Right atrium auricular region (tissue), 2 donors: ENCODE data around the gene CARD14. TPM values are rescaled to one million over a fixed set of nuclear protein-coding genes. Genes with fewer than 3 reads are reported as not detected.

ENCODE experiments used
- DNase-seq: peaks from one replicate; pipeline ENCODE4 v3.0.0-alpha.2; 2019; ENCODE audit warnings: low spot score
- H3K27ac ChIP-seq, 2 donors: fragments of 200-600 bp; sonication (generic); 1 replicate in 1 of 2; 2 replicates in 1 of 2; pipeline ENCODE4 v1.5.1; 2016 to 2019
- H3K27me3 ChIP-seq, 2 donors: fragments of 200-600 bp; sonication (generic); one replicate each; pipeline versions ENCODE4 v1.5.1 to v1.6.0; 2017 to 2019
- H3K36me3 ChIP-seq: fragments of 200-600 bp; sonication (generic); one replicate; pipeline ENCODE4 v1.5.1; 2016
- H3K4me1 ChIP-seq, 2 donors: fragments of 200-600 bp; sonication (generic); one replicate each; pipeline versions ENCODE4 v1.5.1 to v1.6.0; 2017 to 2019
- H3K4me3 ChIP-seq, 2 donors: fragments of 200-600 bp; sonication (generic); 1 replicate in 1 of 2; 2 replicates in 1 of 2; pipeline ENCODE4 v1.5.1; 2017 to 2019; ENCODE audit warnings: mild to moderate bottlenecking in 1 of 2, moderate library complexity in 1 of 2
- H3K9me3 ChIP-seq, 2 donors: fragments of 200-600 bp; sonication (generic); one replicate each; pipeline ENCODE4 v1.5.1; 2019
- CTCF ChIP-seq, 2 donors: fragments of 200-600 bp; sonication (generic); IDR thresholded peaks; one replicate each; pipeline ENCODE4 v1.5.1; 2019; ENCODE audit warnings: antibody characterized with exemption in 2 of 2
- total RNA-seq, 2 donors: library from RNA; depleted of rRNA; stranded (reverse); fragments of >200 nt; gene quantifications; one replicate each; pipeline ENCODE4 v1.1.0, GENCODE V29; 2016

The CARD14 gene
- total RNA-seq, 2 donors from 2014 or later = not detected

DNA sequence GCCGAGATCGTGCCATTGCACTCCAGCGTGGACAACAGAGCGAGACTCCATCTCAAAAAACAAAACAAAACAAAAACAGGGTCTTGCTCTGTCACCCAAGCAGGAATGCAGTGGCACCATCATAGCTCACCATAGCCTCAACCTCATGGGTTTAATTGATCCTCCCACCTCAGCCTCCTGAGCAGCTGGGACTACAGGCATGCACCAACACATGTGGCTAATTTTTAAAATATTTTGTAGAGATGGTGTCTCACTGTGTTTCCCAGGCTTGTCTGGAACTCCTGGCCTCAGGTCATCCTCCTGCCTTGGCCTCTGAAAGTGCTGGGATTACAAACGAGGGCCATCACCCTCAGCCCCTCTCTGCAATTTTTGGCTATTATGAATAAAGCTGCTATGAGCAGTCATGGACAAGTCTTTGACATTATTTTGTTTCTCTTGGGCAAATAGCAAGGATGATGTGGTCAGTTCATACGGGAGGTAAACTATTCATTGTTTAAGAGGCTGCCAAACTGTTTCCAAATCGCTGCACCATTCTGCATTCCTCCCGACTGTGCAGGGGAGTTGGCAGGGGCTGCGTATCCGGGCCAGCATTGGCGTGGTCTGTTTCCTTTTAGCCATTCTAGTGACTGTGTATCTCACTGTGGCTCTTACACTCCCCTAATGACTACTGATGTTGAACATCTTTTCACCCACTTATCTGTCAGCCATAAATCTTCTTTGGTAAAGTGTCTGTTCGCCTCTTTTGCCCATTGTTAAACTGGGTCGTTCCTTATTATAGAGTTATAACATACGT is 44.0 kb upstream of the CARD14 start:
- H3K27ac ChIP-seq = no peak overlapping the region
- no peaks in the 10 kb centered on the region for H3K9me3 ChIP-seq
- no peaks in the 10 kb centered on the region for H3K36me3 ChIP-seq
- TF ChIP-seq CTCF (IDR thresholded peaks at IDR 0.05) = no peak
- no peaks in the 10 kb centered on the region for H3K4me1 ChIP-seq
- no peaks in the 10 kb centered on the region for H3K27me3 ChIP-seq
- H3K4me3 ChIP-seq = no peak overlapping the region
- DNase-seq = no peak

DNA sequence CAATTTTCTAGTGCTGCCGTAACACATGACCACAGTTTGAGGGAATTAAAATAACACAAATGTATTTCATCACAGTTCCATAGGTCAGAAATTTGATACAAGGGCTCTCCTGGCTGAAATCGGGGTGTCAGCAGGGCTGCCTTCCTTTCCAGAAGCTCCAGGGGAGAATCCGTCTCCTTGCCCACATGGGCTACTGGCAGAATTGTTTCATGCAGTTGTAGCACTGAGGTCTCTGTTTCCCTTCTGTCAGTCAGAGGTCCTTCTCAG is 43.4 kb upstream of the CARD14 start:
- Histone ChIP-seq H3K4me1 (no peaks in the 10 kb centered on the region), H3K36me3 (no peaks in the 10 kb centered on the region), H3K4me3 (no peak overlapping the region), H3K27ac (no peak overlapping the region), H3K27me3 (no peaks in the 10 kb centered on the region), H3K9me3 (no peaks in the 10 kb centered on the region)
- DNase-seq = no peak
- no peak for TF ChIP-seq CTCF (IDR thresholded peaks at IDR 0.05)

DNA sequence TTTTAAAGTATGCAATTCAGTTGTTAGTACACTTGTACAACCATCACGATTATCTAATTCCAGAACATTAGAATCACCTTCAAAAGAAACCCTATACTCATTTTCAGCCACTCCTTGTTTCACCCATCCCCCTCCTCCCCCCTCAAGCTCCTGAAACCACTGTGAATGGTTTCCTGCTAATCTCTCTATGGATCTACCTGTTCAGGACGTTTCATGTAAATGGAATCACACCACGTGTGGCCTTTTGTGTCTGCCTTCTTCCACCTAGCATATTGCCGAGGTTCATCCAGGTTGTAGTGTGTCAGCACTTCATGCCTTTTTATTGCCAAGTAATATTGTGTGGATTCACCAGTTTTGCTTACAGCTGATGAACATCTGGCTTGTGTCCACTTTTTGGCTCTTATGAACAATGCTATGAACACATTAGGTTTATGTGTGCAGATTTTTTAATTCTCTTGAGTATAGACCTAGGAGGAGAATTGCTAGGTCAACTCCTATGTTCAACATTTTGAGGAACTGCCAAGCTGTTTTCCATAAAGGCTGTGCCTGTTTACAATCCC is 40.7 kb upstream of the CARD14 start:
- H3K27me3 ChIP-seq = no peaks in the 10 kb centered on the region
- peaks cover 9% of the 10 kb centered on the region for H3K36me3 ChIP-seq
- H3K4me1 ChIP-seq = no peaks in the 10 kb centered on the region
- H3K4me3 ChIP-seq = no peak overlapping the region
- H3K27ac ChIP-seq = no peak overlapping the region
- no peak for DNase-seq
- H3K9me3 ChIP-seq = no peaks in the 10 kb centered on the region
- TF ChIP-seq CTCF (IDR thresholded peaks at IDR 0.05) = no peak

DNA sequence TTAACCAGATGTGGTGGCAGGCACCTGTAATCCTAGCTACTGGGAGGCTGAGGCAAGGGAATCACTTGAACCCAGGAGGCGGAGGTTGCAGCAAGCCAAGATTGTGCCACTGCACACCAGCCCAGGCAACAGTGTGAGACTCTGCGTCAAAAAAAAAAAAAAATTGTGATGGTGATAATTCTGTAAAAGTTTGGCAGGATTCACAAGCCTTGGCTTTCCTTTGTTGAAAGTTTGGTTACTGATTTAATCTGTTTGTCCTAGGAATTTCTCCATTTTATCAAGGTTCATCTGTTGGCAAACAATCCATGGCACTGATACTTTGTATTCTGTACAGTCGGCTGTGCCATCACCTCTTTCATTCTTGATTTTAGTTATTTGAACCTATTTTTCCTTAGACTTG is 38.8 kb upstream of the CARD14 start:
- no peak for TF ChIP-seq CTCF (IDR thresholded peaks at IDR 0.05)
- DNase-seq = no peak
- peaks cover 28% of the 10 kb centered on the region for H3K36me3 ChIP-seq
- no peaks in the 10 kb centered on the region for H3K27me3 ChIP-seq
- no peaks in the 10 kb centered on the region for H3K4me1 ChIP-seq
- no peak overlapping the region for H3K4me3 ChIP-seq
- no peaks in the 10 kb centered on the region for H3K9me3 ChIP-seq
- no peak overlapping the region for H3K27ac ChIP-seq

DNA sequence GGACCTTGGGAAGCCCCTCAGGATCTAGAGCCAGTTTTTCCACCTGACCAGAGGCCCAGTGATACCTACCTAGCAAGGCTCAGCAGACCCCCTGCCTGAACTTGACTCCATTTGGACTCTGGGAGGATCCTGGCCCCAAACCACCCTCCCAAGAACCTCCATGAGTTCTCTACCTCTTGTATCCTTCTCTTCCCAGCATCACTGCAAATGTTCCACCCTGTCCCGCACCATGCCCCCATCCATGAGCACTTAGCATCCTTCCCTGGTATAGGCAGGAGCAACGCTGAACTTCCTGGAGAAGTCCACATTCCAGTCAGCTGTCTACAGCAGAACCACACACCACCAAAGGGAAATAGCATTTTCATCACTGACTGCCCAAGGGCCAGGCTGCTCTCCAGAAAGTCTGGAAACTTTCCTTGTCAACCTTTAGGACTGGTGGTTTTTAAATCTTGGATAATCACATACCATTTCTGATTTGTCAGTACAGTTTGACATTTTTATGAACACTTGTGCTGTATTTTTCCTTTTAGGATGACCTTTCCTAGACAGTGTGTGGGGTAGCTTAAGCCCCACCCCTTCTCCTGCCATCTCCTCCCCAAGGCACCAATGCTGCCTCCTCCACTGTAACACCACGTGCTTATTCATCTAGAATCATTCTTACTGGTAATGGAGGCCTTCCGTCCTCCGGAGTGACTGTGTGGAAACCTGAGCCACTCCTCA is 36.8 kb upstream of the CARD14 start:
- H3K27me3 ChIP-seq = no peaks in the 10 kb centered on the region
- TF ChIP-seq CTCF (IDR thresholded peaks at IDR 0.05) = no peak
- peaks cover 49% of the 10 kb centered on the region for H3K36me3 ChIP-seq
- H3K4me3 ChIP-seq = no peak overlapping the region
- no peaks in the 10 kb centered on the region for H3K9me3 ChIP-seq
- no peak overlapping the region for H3K27ac ChIP-seq
- H3K4me1 ChIP-seq = no peaks in the 10 kb centered on the region
- DNase-seq = no peak
